Measurements from ENCODE around the gene ATOH8.
"Not testable (repeated sequence)": the region's sequence is repeated elsewhere in the genome, so short reads cannot be mapped to it uniquely, and the experiment has no call there.

Gene ATOH8, protein sequence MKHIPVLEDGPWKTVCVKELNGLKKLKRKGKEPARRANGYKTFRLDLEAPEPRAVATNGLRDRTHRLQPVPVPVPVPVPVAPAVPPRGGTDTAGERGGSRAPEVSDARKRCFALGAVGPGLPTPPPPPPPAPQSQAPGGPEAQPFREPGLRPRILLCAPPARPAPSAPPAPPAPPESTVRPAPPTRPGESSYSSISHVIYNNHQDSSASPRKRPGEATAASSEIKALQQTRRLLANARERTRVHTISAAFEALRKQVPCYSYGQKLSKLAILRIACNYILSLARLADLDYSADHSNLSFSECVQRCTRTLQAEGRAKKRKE

DNA sequence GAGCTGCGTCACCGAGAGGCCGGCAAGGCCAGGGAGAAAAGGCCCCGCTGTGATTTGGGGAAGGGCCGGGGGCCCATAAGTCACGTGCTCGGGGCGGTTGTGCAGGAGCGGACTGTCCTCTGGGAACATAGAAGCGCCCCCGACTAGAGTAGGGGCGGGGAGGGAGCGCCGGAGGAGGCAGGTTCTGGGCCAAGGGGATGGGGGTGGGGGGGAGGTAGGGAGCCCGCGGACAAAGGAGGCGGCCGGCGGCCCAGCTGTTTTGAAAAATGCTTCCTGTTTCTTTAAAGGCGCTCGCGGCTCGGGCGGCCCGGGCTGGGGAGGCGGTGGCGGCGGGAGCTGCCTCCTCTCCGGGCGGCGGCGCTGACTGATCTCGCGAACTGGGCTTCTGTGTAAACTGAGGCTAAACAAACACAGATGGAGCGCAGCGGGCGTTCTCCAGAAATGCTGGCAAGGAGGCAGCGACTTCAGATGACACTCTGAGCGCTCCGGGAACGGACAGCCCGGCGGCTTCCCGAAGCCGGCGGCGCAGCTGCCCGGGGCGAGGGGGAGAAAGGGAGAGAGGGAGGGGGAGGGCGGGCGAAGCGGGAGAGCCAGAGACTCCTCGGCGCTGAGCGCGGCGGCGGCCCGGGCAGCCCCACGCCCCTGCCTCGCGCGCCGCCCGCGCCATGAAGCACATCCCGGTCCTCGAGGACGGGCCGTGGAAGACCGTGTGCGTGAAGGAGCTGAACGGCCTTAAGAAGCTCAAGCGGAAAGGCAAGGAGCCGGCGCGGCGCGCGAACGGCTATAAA lies at the start of gene ATOH8:
Gene ATOH8 (plus strand): TSS at position 467 of the 788 bp plus-strand sequence. CDS start 199 bp downstream, at position 666.
- no peak for DNase-seq

DNA sequence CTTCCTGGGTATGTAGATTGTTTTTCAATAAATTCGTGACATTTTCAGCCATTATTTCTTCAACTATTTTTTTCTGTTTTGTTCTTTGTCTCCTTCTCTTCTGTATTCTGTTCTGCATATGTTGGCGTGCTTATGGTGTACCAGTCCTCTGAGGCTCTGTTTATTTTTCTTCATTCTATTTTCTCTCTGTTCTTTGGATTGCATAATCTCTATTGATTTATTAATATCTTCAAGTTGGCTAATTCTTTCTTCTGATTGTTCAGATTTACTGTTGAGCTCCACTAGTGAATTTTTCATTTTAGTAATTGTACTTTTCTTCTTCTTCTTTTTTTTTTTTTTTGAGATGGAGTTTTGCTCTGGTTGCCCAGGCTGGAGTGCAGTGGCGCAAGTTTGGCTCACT lies 49.8 kb upstream of the ATOH8 start:
- no peak for DNase-seq

DNA sequence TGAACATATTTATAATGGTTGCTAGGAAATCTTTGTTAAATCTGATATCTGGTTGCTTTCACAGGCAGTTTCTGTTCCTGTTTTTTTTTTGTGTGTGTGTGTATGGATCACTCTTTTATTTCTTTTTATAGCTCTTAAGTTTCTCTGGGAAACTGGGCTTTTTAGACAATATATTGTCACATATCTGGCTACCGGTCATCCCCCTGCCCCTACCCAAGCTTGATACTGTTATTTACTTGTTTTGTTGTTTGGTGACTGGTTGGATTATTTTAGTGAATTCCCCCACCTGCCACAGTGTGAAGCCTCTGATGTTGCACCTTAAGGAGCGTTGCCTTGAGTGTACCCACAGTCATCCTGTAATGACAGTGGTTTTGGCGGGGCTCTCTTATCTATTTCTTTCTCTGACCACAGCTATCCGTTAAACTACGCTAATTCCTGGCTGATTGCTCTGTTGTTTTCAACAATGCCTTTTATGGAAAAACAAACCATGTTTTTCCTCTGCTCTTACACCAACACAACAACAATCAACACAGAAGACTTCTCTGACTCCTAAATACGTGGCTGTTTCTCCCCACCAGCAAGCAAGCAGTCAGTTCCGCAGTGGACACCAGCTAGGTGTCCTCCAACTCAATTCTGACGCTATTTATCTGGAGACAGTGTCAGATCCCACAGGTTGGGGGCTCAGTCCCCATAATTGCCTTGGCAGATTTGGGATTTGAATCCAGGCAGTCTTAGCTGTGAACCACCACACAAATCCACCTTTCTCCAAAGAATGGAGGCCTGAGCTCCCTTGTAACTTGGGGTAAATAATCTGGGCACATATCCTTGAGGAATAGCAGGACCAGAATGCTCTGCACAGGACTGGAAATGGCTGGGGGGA lies 48.8 kb upstream of the ATOH8 start:
- DNase-seq, result no peak

DNA sequence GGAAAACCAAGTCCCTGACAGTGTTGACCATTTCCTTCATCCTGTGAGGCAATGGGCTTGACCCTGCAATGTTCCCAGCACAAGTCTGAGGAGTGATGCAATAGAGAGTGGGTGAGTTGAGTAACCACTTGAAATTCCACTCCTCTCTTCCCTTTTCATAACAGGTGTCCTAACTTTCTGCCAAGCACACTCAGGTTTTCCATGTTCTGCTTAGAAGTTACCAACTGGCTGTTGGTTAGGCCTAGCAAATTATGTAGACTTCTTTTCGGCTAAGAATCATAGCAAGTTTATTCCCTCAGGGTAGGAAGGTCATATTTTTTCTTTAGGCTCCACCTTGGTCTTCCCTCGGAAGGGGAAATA lies 48.1 kb upstream of the ATOH8 start:
- DNase-seq, result no peak

DNA sequence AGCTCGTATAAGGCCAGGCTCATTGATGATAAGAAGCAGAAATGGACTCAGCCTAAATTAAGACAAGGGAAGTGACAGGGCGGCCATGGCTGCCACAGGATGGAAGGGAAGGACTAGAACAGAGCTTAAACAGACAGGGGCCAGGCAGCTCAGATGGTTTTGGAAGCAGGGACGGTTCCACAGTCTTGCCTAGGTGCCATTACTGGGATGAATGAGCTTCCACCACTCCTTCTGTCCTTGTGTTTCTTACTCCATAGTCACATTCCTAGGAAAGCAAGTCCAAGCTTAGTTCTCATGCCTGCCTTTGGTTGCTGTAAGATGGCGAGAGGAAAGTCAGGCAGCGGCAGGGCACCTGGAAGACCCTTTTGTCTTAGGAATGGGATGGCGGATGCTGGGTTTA lies 47.7 kb upstream of the ATOH8 start:
- no peak for DNase-seq

DNA sequence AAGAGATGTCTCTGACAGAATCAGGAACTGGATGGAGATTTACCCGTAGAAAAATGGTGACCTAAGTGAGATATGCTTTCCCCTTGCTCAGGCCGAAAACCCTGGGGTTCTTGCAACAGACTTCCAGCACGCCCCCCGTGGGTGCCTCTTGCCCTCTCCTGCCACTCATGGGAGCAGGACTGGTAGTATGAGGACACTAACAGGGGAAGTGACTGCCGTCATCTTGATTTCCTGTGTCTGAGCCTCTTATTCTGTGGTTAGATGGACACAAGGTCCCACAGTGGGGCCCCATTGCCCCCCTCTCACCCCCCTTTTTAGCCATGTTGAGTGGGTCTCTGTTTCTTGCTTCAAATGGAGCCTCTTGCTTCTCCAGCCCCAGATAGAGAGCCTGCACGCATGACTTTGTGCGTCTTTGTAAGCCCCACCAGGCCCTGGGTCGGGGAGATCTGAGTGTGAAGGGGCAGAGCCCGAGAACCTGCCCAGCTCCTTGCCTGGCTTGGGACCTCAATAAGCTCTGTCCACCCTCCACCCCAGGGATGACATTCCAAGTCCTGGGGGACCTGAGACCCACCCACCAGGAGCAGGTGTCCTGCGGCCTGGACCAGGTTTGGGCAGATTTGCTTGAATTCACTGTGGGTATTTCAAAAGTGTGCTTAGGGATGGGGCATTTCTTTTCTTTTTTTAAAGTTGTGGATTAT lies 47.0 kb upstream of the ATOH8 start:
- DNase-seq, result no peak

DNA sequence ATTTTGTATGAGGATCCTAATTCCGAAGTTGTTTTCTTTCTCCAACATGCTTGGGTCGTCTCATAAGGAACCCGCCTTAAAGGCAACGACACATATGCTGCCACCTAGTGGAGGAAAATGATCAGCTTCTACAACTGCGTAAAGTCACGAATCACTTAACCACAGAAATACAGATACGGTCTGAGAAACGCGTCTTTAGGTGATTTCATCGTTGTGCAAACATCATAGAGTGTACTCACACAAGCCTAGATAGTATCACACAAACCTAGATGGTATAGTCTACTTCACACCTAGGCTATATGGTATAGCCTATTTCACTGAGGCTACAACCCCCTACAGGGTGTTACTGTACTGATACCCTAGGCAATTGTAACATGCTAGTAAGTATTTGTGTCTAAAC lies 46.5 kb upstream of the ATOH8 start:
- peak in 1 of 4 experiments; percentile 16 for DNase-seq

DNA sequence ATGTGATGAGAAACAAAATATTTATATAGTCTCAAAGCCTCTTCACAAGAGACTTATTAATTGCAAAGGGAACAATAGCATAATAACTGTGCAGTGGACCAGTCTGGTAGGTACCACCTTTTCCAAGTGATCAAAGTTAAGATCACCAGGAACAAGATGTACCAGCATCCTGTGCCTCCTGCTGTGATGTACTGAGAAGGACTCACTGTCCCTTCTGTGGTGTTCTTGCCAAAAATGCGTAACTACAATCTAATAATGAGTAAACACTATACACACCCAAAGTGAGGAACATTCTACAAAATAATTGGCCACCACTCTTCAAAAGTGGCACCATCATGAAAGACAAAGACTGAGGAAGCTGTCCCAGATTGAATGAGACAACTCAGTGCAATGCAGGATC lies 45.1 kb upstream of the ATOH8 start:
- no peak for DNase-seq

DNA sequence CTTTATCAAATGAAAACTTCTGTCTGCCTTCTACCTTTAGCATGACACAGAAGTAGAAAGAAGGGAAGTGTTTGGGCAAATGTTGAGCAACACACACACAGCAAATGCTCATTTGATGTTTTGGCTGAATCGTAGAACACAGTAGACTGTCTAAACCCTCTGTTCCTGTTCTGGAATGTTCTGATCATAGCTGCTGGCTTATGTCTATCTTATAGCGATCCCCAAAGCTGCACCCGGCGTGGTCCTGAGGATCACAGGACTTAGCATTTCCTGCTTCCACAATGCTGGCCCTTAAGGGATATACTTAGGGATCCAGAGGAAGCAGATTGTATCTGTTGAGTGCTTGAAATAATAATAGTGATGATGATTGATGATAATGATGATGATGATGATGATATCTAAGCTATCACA lies 44.4 kb upstream of the ATOH8 start:
- DNase-seq, result no peak

DNA sequence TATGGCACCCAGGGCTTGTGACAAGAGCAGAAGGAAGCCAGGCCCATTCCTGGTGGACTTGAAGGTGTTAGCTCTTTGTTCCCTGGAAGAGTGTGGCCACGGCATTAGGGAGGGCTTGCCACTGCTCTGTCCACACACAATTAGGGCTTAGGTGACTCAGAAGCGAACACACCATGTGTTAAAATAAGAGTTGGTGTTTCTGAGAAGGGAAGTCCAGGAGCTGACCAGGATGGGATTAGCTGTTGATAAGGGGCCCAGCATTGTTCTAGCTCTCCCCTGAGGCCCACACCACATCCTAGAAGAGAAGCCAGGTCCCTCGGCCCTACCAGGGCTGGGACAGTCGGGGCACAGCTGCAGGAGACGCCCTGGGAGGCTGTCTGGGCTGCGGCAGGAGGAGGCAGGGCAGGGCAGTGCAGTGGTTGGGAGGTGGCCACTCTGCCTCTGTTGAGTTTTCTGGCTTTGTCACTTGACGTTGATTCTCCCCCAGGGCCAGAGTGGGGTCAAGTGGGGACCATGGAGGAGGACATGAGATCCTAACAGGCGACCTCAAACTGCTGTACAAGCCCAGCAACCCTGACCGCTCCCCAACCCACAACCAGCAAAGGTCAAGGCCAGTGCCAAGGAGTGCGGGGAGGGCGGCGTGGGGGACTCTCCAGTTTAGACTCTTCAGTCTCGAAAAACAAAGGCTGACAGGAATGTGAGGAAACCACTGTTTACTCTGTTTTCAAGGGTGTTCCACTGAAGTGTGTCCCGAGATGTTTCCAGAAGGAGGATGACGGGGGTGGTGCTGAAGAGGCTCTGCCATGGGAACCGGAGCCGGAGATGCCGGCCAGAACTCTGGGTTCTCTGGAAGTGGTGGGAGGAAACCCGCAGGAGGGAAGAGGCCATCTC lies 42.9 kb upstream of the ATOH8 start:
- DNase-seq, result no peak

DNA sequence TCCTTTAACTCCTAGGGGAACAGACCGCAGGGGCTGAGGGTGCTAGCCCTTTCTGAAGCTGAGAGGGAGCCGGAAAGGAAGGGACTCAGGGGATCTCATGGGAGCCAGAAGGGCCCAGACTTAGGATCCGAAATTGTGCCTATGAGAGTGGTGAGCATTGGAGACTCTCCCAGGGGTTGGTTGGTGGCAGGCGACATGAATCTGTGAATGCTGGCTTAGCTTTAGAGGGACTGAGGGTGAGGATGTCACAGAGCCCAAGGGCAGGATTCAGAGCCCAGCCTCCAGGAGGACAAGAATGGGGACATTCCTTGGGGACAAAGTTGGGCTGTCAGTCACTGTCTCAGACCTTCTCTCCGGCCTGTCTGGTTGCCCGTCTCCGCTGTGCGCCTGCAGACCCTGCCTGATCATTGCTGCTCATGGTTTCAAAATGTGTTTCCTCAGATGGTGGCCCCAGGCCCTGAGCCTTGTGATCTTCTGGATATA lies 42.2 kb upstream of the ATOH8 start:
- no peak for DNase-seq

DNA sequence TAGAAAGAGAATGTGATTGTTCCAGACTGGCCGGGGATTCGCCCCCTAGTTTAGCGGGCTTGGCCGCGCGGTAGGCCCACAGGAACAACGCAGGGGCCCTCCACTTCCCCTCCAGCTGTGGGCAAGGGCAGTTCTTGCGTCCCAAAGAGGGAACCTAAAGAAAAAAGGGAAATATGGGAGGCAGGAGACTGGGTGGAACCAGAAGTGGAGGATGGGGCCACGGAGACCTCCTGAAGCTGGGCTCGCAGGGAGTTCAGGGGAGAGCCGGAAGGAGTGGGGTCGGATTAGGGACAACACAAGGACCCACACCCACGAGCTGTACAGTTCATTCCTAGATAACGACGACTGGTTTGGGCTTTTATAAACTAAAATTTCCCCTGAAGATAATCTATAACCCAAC lies 41.5 kb upstream of the ATOH8 start:
- no peak for DNase-seq

DNA sequence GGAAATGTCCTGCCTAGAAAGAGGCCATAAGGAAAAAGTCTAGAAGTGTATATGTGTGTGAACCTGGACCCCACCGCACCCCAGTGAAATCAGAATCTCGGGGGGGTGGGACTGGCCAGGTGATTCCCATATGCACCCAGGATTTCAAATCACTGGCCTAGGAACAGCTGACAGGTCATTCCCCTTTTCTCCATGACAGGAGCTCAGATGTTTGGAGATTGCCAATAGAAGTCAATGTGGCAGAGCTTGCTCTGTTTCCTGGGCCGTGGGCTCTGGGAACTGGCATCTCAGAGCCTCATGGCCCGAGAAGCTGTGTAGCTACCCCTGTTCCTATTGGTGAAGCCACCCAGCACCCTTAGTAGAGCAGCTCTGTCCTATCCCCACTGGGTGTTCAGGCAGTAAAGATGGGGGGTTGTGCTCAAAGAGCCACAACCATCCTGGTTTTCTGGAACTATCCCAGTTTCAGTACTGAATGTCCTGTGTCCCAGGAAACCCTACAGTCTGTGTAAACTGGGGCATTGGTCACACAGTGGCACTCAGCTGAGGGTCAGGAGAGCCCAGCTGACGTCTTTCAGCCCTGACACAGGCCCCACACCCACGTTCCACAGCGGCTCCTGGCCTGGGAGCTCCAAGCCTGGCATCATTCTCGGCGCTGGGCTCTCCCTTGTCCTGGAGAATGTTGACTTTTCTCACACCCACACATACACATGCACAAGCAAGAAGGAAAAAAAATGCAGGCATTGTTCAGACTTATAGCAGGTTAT lies 40.8 kb upstream of the ATOH8 start:
- no peak for DNase-seq

DNA sequence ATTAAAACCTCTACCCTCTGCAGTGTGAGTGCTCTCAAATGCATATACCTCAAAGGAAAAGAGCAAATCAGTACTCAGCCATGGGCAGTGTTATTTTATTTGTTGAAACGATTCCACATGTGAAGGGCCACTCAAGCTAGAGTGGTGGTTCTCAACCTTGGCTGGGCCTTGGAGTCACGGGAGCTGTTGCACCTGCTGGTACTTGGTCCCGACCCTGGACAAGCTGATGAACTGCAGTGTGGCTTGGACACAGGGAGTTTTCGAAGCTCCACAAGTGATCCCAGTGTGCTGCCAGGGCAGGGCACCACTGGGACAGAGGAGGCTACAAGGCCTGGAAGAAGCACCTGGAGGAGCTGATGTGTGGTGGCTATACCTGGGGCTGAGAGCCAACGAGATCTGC lies 40.0 kb upstream of the ATOH8 start:
- DNase-seq, result no peak

DNA sequence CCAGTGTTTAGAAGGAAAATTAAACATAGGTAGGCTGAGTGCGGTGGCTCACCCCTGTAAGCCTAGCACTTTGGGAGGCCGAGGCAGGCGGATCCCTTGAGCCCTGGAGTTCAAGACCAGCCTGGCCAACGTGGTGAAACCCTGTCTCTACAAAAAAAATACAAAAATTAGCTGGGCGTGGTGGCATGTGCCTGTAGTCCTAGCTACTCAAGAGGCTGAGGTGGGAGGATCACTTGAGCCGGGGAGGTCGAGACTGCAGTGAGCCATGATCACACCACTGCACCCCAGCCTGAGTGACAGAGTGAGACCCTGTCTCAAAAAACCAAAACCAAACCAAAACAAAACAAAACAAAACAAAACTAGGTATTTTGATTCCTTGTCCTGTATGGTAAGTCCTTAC lies 39.4 kb upstream of the ATOH8 start:
- not testable (repeated sequence) for DNase-seq

DNA sequence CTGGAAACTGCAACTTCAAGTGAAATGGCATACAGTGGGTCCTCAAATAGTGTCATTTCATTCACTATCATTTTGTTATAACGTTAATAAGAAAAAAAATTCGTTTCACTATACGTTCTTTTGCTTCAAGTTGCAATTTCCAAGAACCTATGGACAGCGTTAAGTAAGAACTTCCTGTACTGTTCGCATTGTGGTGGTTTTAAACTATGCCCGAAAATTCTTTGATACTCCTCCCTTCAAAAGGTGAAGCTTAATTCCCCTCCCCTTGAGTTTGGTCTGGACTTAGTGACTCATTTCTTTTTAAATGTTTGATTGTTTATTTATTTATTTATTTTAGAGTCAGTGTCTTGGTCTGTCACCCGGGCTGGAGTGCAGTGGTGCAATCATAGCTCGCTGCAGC lies 39.0 kb upstream of the ATOH8 start:
- DNase-seq, result no peak

DNA sequence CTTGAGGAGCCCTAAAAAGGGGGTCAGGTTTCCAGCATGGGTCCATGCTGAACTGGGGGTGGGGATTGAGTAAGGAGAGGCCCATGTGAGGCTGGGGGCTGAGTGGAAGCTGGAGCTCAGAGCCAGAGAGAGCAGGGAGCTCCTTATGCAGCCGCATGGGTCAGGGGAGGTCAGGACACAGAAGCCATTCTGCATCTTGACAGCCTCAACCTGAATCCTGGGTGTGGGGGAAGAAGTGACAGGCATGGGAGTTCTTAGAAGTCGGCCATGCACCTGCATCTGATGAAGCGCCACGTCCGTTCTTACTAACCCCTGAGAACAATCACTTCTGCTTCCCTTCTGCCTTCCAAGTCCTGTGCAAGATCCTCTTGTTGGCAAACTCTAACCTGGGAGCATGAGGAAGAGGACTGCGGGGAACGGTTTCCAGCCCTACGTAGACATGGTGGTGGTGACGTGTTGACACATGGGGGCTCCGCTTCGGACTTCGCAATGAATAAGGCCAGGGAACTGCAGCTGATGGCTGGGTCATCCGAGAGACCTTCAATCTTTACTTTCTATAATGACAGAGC lies 37.4 kb upstream of the ATOH8 start:
- no peak for DNase-seq

DNA sequence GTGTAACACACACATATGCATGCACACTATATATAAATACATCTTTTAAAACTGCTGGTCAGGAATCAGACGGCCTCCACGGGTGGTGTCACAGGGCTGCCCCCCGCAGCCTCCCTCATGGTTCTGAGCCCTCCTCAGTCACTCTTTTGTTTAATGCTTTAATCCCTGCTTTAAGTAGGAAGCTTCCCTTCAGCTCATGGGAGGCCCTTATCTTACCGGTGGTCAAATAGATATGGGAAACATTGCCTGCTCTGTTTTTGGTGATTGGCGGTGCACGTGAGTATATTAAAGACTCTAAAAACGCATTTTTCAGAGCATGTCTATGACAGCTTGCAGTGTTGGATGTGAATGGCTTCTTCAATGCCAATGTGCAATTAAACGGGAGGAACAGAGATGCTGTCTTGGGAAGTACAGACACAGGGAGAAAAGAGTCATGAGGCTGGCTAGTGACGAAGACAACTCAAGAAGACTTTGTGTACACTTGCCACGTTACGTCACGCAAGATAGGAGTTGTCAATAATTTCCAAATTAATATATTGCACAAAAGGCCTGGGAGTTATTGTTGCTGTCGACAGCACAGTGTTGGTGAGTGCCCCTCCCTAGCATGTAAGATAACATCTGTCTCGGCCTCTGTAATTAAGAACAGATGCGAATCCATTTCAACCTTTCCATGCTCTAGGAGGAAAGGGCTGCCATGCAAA lies 36.3 kb upstream of the ATOH8 start:
- no peak for DNase-seq

DNA sequence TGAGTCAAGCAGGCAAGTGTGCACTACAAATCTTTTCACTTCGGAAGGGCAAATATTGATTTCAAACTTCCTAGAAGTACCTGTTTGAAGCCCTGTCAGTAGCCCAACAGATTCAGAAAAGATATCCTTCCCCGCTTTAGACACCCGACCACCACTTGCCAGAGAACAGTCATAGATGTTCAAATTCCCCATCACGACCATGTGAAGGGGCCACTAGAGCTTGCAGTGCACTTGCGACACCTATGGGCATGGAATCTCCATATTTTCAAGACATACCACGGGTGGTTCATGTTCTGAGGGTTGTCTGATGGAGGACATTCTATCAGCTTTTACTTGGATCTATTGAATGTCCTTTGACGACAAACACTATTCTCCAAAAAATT lies 35.8 kb upstream of the ATOH8 start:
- DNase-seq, result no peak
